PFSK-1 (cell line): ENCODE results near the gene HNRNPAB.

ENCODE experiments used
- FOXP2 ChIP-seq: optimal IDR thresholded peaks from 2 replicates; pipeline ENCODE3; 2011; ENCODE audit warnings: borderline replicate concordance, control low read depth, inconsistent platforms; ENCODE audit not compliant: insufficient read depth; ENCODE audit errors: extremely low read length, extremely low read depth
- POLR2AphosphoS5 ChIP-seq: IDR thresholded peaks from 2 replicates; pipeline ENCODE4 v1.6.1; 2012; ENCODE audit warnings: low read depth, mild to moderate bottlenecking, control low read depth, low read length, moderate library complexity
- REST ChIP-seq, 2 experiments: IDR thresholded peaks; 2 replicates each; pipeline versions ENCODE4 v1.6.1 to v1.8.0; 2011 to 2012; ENCODE audit warnings: low read depth in 2 of 2, low read length in 2 of 2, control low read depth in 1 of 2, inconsistent platforms in 1 of 2, mild to moderate bottlenecking in 1 of 2, moderate library complexity in 1 of 2; ENCODE audit not compliant: insufficient read depth in 1 of 2
- SIN3A ChIP-seq: IDR thresholded peaks from 2 replicates; pipeline ENCODE4 v1.6.1; 2012; ENCODE audit warnings: mild to moderate bottlenecking, low read length, moderate library complexity, borderline replicate concordance; ENCODE audit not compliant: insufficient read depth
- TAF1 ChIP-seq: IDR thresholded peaks from 2 replicates; pipeline ENCODE4 v1.6.1; 2012; ENCODE audit warnings: low read length, control low read depth, borderline replicate concordance; ENCODE audit not compliant: insufficient read depth

GRCh38 chr5:178213748-178214151, 9.4 kb downstream of the HNRNPAB start:
- TF ChIP-seq POLR2AphosphoS5: no peak
- no peak for TF ChIP-seq TAF1
- no peak for TF ChIP-seq SIN3A
- TF ChIP-seq REST (IDR thresholded peaks at IDR 0.05; ENCODE audit: insufficient read depth in 1 of 2, low read depth in 2 of 2, low read length in 2 of 2): no peak
- no peak for TF ChIP-seq FOXP2
